Mucosa of gallbladder (tissue), 1 donor: ENCODE data around the gene SYNJ2. TPM values are rescaled to one million over a fixed set of nuclear protein-coding genes. Genes with fewer than 3 reads are reported as not detected.

Source experiments
- DNase-seq: peaks from one replicate; pipeline ENCODE4 v3.0.0-alpha.2; 2020; ENCODE audit warnings: low spot score
- total RNA-seq: library from RNA; stranded (reverse); gene quantifications from one replicate; pipeline ENCODE4 v1.2.1, GENCODE V29; 2021
- donor health status: DM: no; HTN: no; CAD: no.

Gene SYNJ2
- total RNA-seq, 1 donor from 2014 or later = 26.8 TPM

GRCh38 chr6:158057213-158057987 lies 75.7 kb downstream of the SYNJ2 start:
- no peak for DNase-seq

- no peak for DNase-seq
Observed at GRCh38 chr6:158058171-158058651, 76.5 kb downstream of the SYNJ2 start.

- DNase-seq = no peak
Observed at GRCh38 chr6:158059108-158059507, 77.4 kb downstream of the SYNJ2 start.

GRCh38 chr6:158060455-158061360 lies 79.0 kb downstream of the SYNJ2 start:
- DNase-seq = peak; percentile 89

- no peak for DNase-seq
Observed at GRCh38 chr6:158061361-158061708, 79.7 kb downstream of the SYNJ2 start.

- no peak for DNase-seq
Observed at GRCh38 chr6:158061709-158062461, 80.2 kb downstream of the SYNJ2 start.

- no peak for DNase-seq
Observed at GRCh38 chr6:158063736-158064135, 82.1 kb downstream of the SYNJ2 start.

GRCh38 chr6:158064725-158065251 lies 83.1 kb downstream of the SYNJ2 start:
- DNase-seq = no peak

- no peak for DNase-seq
Observed at GRCh38 chr6:158066136-158066781, 84.6 kb downstream of the SYNJ2 start.

GRCh38 chr6:158067436-158068015 lies 85.9 kb downstream of the SYNJ2 start:
- no peak for DNase-seq

GRCh38 chr6:158068156-158068892 lies 86.7 kb downstream of the SYNJ2 start:
- no peak for DNase-seq

- peak; percentile 68 for DNase-seq
Observed at GRCh38 chr6:158068893-158069799, 87.5 kb downstream of the SYNJ2 start.

- DNase-seq = no peak
Observed at GRCh38 chr6:158069800-158070195, 88.1 kb downstream of the SYNJ2 start.

GRCh38 chr6:158070513-158070912 lies 88.8 kb downstream of the SYNJ2 start:
- DNase-seq = no peak

GRCh38 chr6:158071121-158072082 lies 89.7 kb downstream of the SYNJ2 start:
- no peak for DNase-seq

GRCh38 chr6:158072083-158072721 lies 90.5 kb downstream of the SYNJ2 start:
- peak; percentile 58 for DNase-seq

- DNase-seq = no peak
Observed at GRCh38 chr6:158073776-158074175, 92.1 kb downstream of the SYNJ2 start.
